ENCODE results near the gene SCAF4. TPM values are rescaled to one million over a fixed set of nuclear protein-coding genes. Genes with fewer than 3 reads are reported as not detected.

The SCAF4 gene
- total RNA-seq, 1 donor from 2014 or later: 60.0 TPM

DNA sequence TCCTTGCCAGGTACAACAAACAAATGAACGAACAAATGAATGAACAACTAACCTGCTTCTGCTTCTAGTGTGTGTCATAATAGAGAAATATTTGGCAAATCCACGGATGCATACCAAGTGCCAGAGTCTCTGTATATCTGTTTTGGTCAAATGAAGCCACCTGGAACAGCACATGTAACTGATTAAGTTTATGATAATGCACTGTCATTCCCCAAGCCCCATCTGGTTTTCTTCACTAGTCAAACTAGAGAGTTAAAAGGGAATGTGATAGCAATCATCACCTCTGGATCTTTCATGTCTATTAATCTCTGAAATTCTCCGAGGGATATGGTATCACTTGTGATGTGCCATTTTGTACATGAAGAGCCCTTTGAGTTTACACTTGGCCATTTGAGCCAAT is 21.0 kb upstream of the SCAF4 start:
- DNase-seq (ENCODE audit: low spot score, unreplicated experiment): no peak
- Mint-ChIP-seq H3K36me3 (ENCODE audit: insufficient read depth) (no peaks in the 10 kb centered on the region), H3K4me3 (ENCODE audit: low read depth) (no peak overlapping the region), H3K27me3 (no peaks in the 10 kb centered on the region), H3K9me3 (ENCODE audit: low read depth) (no peaks in the 10 kb centered on the region), H3K27ac (no peak overlapping the region), H3K4me1 (ENCODE audit: low read depth) (no peaks in the 10 kb centered on the region)
- TF ChIP-seq, protein P1, sequence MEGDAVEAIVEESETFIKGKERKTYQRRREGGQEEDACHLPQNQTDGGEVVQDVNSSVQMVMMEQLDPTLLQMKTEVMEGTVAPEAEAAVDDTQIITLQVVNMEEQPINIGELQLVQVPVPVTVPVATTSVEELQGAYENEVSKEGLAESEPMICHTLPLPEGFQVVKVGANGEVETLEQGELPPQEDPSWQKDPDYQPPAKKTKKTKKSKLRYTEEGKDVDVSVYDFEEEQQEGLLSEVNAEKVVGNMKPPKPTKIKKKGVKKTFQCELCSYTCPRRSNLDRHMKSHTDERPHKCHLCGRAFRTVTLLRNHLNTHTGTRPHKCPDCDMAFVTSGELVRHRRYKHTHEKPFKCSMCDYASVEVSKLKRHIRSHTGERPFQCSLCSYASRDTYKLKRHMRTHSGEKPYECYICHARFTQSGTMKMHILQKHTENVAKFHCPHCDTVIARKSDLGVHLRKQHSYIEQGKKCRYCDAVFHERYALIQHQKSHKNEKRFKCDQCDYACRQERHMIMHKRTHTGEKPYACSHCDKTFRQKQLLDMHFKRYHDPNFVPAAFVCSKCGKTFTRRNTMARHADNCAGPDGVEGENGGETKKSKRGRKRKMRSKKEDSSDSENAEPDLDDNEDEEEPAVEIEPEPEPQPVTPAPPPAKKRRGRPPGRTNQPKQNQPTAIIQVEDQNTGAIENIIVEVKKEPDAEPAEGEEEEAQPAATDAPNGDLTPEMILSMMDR (IDR thresholded peaks at IDR 0.05; ENCODE audit: unreplicated experiment): no peak

DNA sequence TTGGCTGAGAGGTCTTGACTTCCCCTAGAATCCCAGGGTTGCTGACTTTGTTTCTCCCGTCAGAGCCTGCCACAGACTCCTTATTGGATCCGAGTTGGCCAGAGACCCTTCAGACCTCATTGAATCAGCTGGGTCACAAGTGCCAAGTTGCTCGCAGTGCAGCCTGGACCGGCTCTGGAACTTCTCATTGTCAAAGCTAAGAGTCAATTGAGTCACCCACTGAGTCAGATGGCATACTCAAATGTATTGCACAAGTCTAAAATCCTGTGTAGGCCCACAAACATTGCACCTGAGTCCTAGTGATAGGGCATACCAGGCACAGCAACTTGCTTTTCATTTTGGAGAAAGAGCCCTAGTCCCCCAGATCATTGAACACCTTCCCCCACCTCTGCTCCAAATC is 20.4 kb upstream of the SCAF4 start:
- Mint-ChIP-seq H3K27ac (no peak overlapping the region), H3K4me1 (ENCODE audit: low read depth) (no peaks in the 10 kb centered on the region), H3K27me3 (no peaks in the 10 kb centered on the region), H3K4me3 (ENCODE audit: low read depth) (no peak overlapping the region), H3K9me3 (ENCODE audit: low read depth) (no peaks in the 10 kb centered on the region), H3K36me3 (ENCODE audit: insufficient read depth) (no peaks in the 10 kb centered on the region)
- TF ChIP-seq, protein P1 (IDR thresholded peaks at IDR 0.05; ENCODE audit: unreplicated experiment): no peak
- DNase-seq (ENCODE audit: low spot score, unreplicated experiment): no peak

DNA sequence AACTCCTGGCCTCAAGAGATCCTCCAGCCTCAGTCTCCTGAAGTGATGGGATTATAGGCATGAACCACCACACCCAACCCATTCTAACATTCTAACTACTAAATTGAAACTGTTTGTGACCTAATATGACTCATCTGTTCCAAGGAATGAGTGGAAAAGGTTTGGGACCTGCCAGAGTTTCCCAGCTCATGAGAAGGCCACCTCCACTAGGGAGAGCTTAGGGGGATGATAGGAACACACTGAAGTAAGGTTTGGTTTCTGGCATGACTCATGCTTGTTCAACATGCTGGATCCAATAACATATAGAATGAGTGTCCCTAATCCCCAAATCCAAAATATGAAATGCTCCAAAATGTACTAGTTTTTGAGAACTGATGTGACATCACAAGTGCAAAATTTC is 18.9 kb upstream of the SCAF4 start:
- no peaks in the 10 kb centered on the region for H3K27me3 Mint-ChIP-seq
- peaks cover 6% of the 10 kb centered on the region for H3K9me3 Mint-ChIP-seq (ENCODE audit: low read depth)

DNA sequence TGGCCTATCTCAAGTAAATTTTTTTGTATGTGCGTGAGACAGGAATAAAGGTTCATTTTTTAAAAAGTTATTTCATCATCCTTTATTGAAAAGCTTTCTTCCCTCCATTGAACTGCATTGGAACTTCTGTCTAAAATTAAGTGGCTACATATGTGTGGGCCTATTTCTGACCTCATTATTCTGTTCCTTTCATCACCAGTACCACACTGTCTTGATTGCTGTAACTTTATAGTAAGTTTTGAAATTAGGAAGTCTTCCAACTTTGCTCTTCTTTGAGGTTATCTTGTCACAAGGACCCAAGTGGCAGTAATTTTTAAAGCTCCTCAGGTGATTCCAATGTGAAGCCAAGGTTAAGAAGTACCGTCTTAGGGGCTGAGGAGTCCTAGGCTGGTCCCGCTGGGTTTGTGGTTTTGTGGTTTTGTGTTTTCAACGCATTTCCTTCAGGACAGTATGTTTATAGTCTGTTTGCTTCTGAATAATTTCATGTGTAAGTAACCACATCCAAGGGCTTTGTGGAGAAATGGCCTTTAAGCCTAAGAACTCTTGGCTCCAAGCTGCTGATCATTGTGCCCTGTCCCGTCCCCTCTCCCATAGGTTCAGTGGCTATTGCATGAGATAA is 12.4 kb upstream of the SCAF4 start:
- Mint-ChIP-seq H3K9me3 (ENCODE audit: low read depth) (peaks cover 26% of the 10 kb centered on the region), H3K36me3 (ENCODE audit: insufficient read depth) (peaks cover 16% of the 10 kb centered on the region), H3K4me3 (ENCODE audit: low read depth) (no peak overlapping the region), H3K27ac (no peak overlapping the region), H3K27me3 (no peaks in the 10 kb centered on the region), H3K4me1 (ENCODE audit: low read depth) (no peaks in the 10 kb centered on the region)
- DNase-seq (ENCODE audit: low spot score, unreplicated experiment): no peak
- TF ChIP-seq, protein P1 (IDR thresholded peaks at IDR 0.05; ENCODE audit: unreplicated experiment): no peak

More for the DNA sequence above, 18.9 kb upstream of the SCAF4 start:
- no peak for DNase-seq (ENCODE audit: low spot score, unreplicated experiment)
- Mint-ChIP-seq H3K4me1 (ENCODE audit: low read depth) (no peaks in the 10 kb centered on the region), H3K36me3 (ENCODE audit: insufficient read depth) (peaks cover 6% of the 10 kb centered on the region), H3K4me3 (ENCODE audit: low read depth) (no peak overlapping the region), H3K27ac (no peak overlapping the region)
- TF ChIP-seq, protein P1 (IDR thresholded peaks at IDR 0.05; ENCODE audit: unreplicated experiment): no peak

DNA sequence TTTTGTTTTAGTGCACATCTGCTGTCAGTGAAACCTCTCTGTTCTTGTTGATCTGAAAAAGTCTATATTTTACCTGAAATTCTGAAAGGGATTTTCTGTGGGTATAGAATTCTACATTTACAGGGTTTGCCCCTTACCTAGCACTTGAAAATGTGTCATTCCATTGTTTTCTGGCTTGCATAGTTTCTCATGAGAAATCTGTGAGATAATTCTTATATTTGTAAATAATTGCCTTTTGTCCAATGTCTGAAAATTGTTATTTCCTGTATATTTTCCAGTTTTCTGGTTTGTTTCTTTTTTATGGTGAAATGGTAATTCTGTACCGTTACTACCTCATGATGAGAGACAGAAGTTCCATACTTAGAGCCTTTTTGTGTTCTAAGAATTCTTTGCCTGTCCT is 11.8 kb upstream of the SCAF4 start:
- peaks cover 16% of the 10 kb centered on the region for H3K36me3 Mint-ChIP-seq (ENCODE audit: insufficient read depth)
- DNase-seq (ENCODE audit: low spot score, unreplicated experiment): no peak
- H3K27ac Mint-ChIP-seq: no peak overlapping the region
- no peaks in the 10 kb centered on the region for H3K4me1 Mint-ChIP-seq (ENCODE audit: low read depth)
- H3K4me3 Mint-ChIP-seq (ENCODE audit: low read depth): no peak overlapping the region
- TF ChIP-seq, protein P1 (IDR thresholded peaks at IDR 0.05; ENCODE audit: unreplicated experiment): no peak
- peaks cover 26% of the 10 kb centered on the region for H3K9me3 Mint-ChIP-seq (ENCODE audit: low read depth)
- no peaks in the 10 kb centered on the region for H3K27me3 Mint-ChIP-seq

Measured in progenitor cell of endocrine pancreas (in vitro differentiated cells).